Measurements from ENCODE around the gene PIGR. TPM values are rescaled to one million over a fixed set of nuclear protein-coding genes. Genes with fewer than 3 reads are reported as not detected.

PIGR gene
- total RNA-seq, 1 experiment from 2014 or later, result not detected

DNA sequence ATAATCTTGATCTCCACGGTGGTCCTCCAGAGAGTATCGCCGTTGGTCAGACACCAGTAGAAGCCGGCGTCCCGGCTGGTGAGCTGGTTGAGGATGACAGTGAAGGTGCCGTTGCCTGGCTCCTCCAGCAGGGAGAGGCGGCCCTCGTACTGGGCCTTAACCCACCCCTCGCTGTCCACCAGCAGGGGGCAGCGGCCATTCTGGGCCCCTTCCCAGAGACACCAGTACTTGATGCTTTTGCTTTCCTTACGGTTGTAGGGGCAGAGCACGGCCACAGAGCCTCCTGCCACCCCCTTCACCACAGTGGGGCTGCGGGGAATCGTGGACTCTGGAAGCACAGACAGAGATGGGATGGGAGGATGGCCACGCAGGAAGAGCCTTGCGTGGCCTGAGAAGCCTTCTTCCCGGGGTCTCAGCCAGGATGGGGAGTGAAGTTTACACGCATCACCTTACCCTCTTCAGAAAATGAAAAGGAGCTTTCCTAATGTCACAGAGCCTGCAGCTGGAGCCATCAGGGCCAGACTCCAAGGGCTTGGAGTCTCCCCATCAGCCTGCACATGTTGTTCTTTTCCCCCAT lies 10.7 kb downstream of the PIGR start:
- Histone ChIP-seq H3K27me3 (replicated peaks; ENCODE audit: insufficient read depth, low read depth, low read length, poor library complexity) (no peaks in the 10 kb centered on the region), H3K4me3 (ENCODE audit: low read depth, low read length, poor library complexity, severe bottlenecking) (no peak overlapping the region), H3K4me1 (ENCODE audit: insufficient read depth, low read length, poor library complexity, severe bottlenecking) (no peaks in the 10 kb centered on the region), H3K36me3 (ENCODE audit: insufficient read depth, low read length, poor library complexity, severe bottlenecking) (no peaks in the 10 kb centered on the region), H3K9me3 (ENCODE audit: low read depth, low read length, poor library complexity, severe bottlenecking) (no peaks in the 10 kb centered on the region), H3K27ac (ENCODE audit: low read depth, low read length, poor library complexity, severe bottlenecking) (no peak overlapping the region)
- intact Hi-C loops (cut with micrococcal nuclease; ENCODE audit: unreplicated experiment), result no loop called here
- ChIA-PET POLR2A (ENCODE audit: low non-redundant PET) (no interaction called here), CTCF (interaction anchor here (0.6 kb wide), 1 partner anchor 68 kb away, joined by 3 read pairs; no protein-coding TSS in a partner anchor)
- no TSS peak for BruUV-seq (replicated peaks)
- DNase-seq (ENCODE audit: low spot score), result no peak
- TF ChIP-seq, protein P1, sequence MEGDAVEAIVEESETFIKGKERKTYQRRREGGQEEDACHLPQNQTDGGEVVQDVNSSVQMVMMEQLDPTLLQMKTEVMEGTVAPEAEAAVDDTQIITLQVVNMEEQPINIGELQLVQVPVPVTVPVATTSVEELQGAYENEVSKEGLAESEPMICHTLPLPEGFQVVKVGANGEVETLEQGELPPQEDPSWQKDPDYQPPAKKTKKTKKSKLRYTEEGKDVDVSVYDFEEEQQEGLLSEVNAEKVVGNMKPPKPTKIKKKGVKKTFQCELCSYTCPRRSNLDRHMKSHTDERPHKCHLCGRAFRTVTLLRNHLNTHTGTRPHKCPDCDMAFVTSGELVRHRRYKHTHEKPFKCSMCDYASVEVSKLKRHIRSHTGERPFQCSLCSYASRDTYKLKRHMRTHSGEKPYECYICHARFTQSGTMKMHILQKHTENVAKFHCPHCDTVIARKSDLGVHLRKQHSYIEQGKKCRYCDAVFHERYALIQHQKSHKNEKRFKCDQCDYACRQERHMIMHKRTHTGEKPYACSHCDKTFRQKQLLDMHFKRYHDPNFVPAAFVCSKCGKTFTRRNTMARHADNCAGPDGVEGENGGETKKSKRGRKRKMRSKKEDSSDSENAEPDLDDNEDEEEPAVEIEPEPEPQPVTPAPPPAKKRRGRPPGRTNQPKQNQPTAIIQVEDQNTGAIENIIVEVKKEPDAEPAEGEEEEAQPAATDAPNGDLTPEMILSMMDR (conservative IDR thresholded peaks at IDR 0.05; ENCODE audit: low read depth, low read length), result peak; percentile 45
- no peak for TF ChIP-seq EZH2 (IDR thresholded peaks at IDR 0.05; ENCODE audit: borderline replicate concordance, low read depth, low read length, poor library complexity, severe bottlenecking)

DNA sequence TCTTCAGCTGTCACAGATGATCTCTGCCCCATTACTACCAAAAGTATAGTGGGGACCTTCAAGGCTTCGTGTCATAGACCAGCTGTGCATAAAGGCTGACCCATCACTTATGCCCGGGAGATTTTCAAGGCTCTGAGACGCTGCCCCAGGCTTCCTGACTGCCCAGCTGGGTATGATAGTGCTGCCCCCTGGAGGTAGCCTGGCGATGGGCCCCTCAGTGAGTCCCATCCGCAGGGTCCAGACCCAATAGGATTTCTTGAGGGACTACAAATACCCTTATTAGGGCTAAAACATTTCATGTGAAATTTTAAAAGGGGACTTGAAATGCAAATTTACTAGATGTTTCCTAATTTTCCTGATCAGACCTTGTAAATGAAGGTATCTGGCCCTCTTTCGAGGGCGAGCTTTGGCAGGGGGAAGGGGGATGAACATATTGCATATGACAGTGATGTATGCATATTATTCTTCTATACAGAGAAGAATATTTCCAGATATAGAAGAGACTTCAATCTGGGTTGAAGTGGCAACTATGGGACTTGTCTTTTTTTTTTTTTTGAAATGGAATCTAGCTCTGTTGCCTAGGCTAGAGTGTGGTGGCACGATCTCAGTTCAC lies 12.8 kb downstream of the PIGR start:
- BruUV-seq (replicated peaks), result no TSS peak
- TF ChIP-seq, protein P1 (conservative IDR thresholded peaks at IDR 0.05; ENCODE audit: low read depth, low read length), result peak; percentile 78
- TF ChIP-seq EZH2 (IDR thresholded peaks at IDR 0.05; ENCODE audit: borderline replicate concordance, low read depth, low read length, poor library complexity, severe bottlenecking), result no peak
- Histone ChIP-seq H3K36me3 (ENCODE audit: insufficient read depth, low read length, poor library complexity, severe bottlenecking) (no peaks in the 10 kb centered on the region), H3K27me3 (replicated peaks; ENCODE audit: insufficient read depth, low read depth, low read length, poor library complexity) (no peaks in the 10 kb centered on the region), H3K4me1 (ENCODE audit: insufficient read depth, low read length, poor library complexity, severe bottlenecking) (no peaks in the 10 kb centered on the region), H3K27ac (ENCODE audit: low read depth, low read length, poor library complexity, severe bottlenecking) (no peak overlapping the region), H3K9me3 (ENCODE audit: low read depth, low read length, poor library complexity, severe bottlenecking) (no peaks in the 10 kb centered on the region), H3K4me3 (ENCODE audit: low read depth, low read length, poor library complexity, severe bottlenecking) (no peak overlapping the region)
- ChIA-PET POLR2A (ENCODE audit: low non-redundant PET) (no interaction called here), CTCF (interaction anchor here (0.7 kb wide), 1 partner anchor 445 kb away, joined by 3 read pairs; no protein-coding TSS in a partner anchor)
- peak; percentile 45 for DNase-seq (ENCODE audit: low spot score)
- intact Hi-C loops (cut with micrococcal nuclease; ENCODE audit: unreplicated experiment), result no loop called here

DNA sequence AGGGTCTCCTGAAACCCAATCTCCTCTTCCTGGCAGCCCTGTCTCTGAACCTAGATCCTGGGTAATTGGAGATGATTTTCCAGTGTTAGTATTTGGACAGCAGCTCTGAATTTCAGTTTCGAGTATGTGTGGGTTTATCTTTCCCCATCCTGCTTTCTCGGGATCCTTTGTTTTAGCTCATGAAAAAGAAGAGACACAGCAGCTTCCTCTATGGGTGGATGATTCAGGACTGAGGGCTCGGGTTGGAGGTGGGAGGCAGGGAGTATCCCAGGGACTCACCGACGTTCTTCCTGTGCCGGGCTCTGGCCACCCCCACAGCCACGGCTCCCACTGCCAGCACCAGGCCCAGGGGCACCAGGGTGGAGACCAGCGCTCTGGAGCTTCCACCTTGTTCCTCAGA lies 14.1 kb downstream of the PIGR start:
- no peak for DNase-seq (ENCODE audit: low spot score)
- H3K27me3 ChIP-seq (replicated peaks; ENCODE audit: insufficient read depth, low read depth, low read length, poor library complexity), result no peaks in the 10 kb centered on the region
- no peaks in the 10 kb centered on the region for H3K4me1 ChIP-seq (ENCODE audit: insufficient read depth, low read length, poor library complexity, severe bottlenecking)
- no peak for TF ChIP-seq EZH2 (IDR thresholded peaks at IDR 0.05; ENCODE audit: borderline replicate concordance, low read depth, low read length, poor library complexity, severe bottlenecking)
- TF ChIP-seq, protein P1 (conservative IDR thresholded peaks at IDR 0.05; ENCODE audit: low read depth, low read length), result no peak
- no TSS peak for BruUV-seq (replicated peaks)
- H3K27ac ChIP-seq (ENCODE audit: low read depth, low read length, poor library complexity, severe bottlenecking), result no peak overlapping the region
- H3K36me3 ChIP-seq (ENCODE audit: insufficient read depth, low read length, poor library complexity, severe bottlenecking), result no peaks in the 10 kb centered on the region
- intact Hi-C loops (cut with micrococcal nuclease; ENCODE audit: unreplicated experiment), result no loop called here
- H3K9me3 ChIP-seq (ENCODE audit: low read depth, low read length, poor library complexity, severe bottlenecking), result no peaks in the 10 kb centered on the region
- H3K4me3 ChIP-seq (ENCODE audit: low read depth, low read length, poor library complexity, severe bottlenecking), result no peak overlapping the region
- ChIA-PET CTCF (interaction anchor here (1.3 kb wide), 1 partner anchor 10 kb away, joined by 3 read pairs; no protein-coding TSS in a partner anchor), POLR2A (ENCODE audit: low non-redundant PET) (no interaction called here)

All from A673 (cell line).